GM12878 (cell line): ENCODE results near the gene AGR3. TPM values are rescaled to one million over a fixed set of nuclear protein-coding genes. Genes with fewer than 3 reads are reported as not detected.

Source experiments
- ATAC-seq: fragments of 200-7000 bp; cut with Tn5 transposase; 3 replicates; pipeline ENCODE4 v1.9.1; 2020; ENCODE audit warnings: mild to moderate bottlenecking, moderate library complexity
- BruUV-seq: library from RNA; stranded (reverse); fragments of 400-500 nt; replicated peaks from 2 replicates; lab custom pipeline; 2021; lab: Mats Ljungman, UMichigan
- CTCF ChIA-PET: fragments of 300-600 bp; sonication (Branson Sonifier 250); formaldehyde crosslinking; extraction: SDS; loops from one replicate; lab custom pipeline; 2021; ENCODE audit warnings: inconsistent platforms; lab: Yijun Ruan, JAX
- POLR2A ChIA-PET: fragments of 350-600 bp; formaldehyde crosslinking; extraction: SDS; loops from one replicate; lab custom pipeline; 2021; ENCODE audit warnings: inconsistent platforms; lab: Charles Lee
- RAD21 ChIA-PET: fragments of 300-600 bp; sonication (Branson Sonifier 250); formaldehyde crosslinking; loops from one replicate; lab custom pipeline; 2023; ENCODE audit warnings: antibody characterized with exemption; ENCODE audit not compliant: unreplicated experiment; lab: Charles Lee
- SMC1A ChIA-PET: fragments of 300-600 bp; sonication (Branson Sonifier 250); formaldehyde crosslinking; loops from one replicate; lab custom pipeline; 2023; ENCODE audit not compliant: unreplicated experiment, uncharacterized antibody; lab: Charles Lee
- DNase-seq: peaks from one replicate; pipeline ENCODE4 v3.0.0-alpha.2; 2011; ENCODE audit warnings: low read depth, low spot score
- FAIRE-seq: peaks from 3 replicates; lab custom pipeline; 2011; peaks lifted over from hg19 to GRCh38; lab: Jason Lieb, UNC
- H2AFZ ChIP-seq: 2 replicates; pipeline ENCODE4 v1.6.0; 2011; ENCODE audit warnings: low read depth, low read length, control low read depth; ENCODE audit not compliant: control insufficient read depth
- H3K27ac ChIP-seq: 2 replicates; pipeline ENCODE4 v1.5.1; 2011; ENCODE audit warnings: control low read depth; ENCODE audit not compliant: control insufficient read depth, insufficient read depth
- H3K27me3 ChIP-seq, 2 experiments: replicated peaks in 1 of 2; 2 replicates each; pipeline versions ENCODE4 v1.6.0 to v1.6.1; 2011; ENCODE audit warnings: low read length in 1 of 2; ENCODE audit not compliant: control insufficient read depth in 2 of 2, insufficient read depth in 2 of 2
- H3K36me3 ChIP-seq, 2 experiments: 2 replicates each; pipeline ENCODE4 v1.5.1; 2011; ENCODE audit warnings: low read length in 1 of 2; ENCODE audit not compliant: control insufficient read depth in 2 of 2, insufficient read depth in 2 of 2
- H3K4me1 ChIP-seq: 2 replicates; pipeline ENCODE4 v1.6.1; 2011; ENCODE audit warnings: mild to moderate bottlenecking, low read length, moderate library complexity, mixed read lengths; ENCODE audit not compliant: control insufficient read depth, insufficient read depth
- H3K4me2 ChIP-seq: 2 replicates; pipeline ENCODE4 v1.6.0; 2011; ENCODE audit warnings: control low read depth; ENCODE audit not compliant: control insufficient read depth, insufficient read depth
- H3K4me3 ChIP-seq: fragments of 200-600 bp; sonication (generic); 2 replicates; pipeline ENCODE4 v1.5.1; 2016
- H3K79me2 ChIP-seq: 2 replicates; pipeline ENCODE4 v1.6.0; 2011; ENCODE audit warnings: low read length; ENCODE audit not compliant: control insufficient read depth, insufficient read depth
- H3K9ac ChIP-seq: 2 replicates; pipeline ENCODE4 v1.8.0; 2011; ENCODE audit warnings: low read length, control low read depth, mixed read lengths; ENCODE audit not compliant: control insufficient read depth, insufficient read depth
- H3K9me3 ChIP-seq: replicated peaks from 3 replicates; pipeline ENCODE4 v1.5.1; 2011; ENCODE audit warnings: mild to moderate bottlenecking, low read length; ENCODE audit not compliant: control insufficient read depth, insufficient read depth
- H4K20me1 ChIP-seq: 2 replicates; pipeline ENCODE4 v1.6.0; 2011; ENCODE audit not compliant: control insufficient read depth, insufficient read depth
- CREB1 ChIP-seq: IDR thresholded peaks from 2 replicates; pipeline ENCODE4 v1.6.1; 2012; ENCODE audit warnings: low read depth, mild to moderate bottlenecking, inconsistent platforms
- FOS ChIP-seq: IDR thresholded peaks from 3 replicates; pipeline ENCODE4 v1.6.1; 2011; ENCODE audit warnings: borderline replicate concordance; ENCODE audit not compliant: insufficient read length; ENCODE audit errors: extremely low read depth
- NFIC ChIP-seq: IDR thresholded peaks from 2 replicates; pipeline ENCODE4 v1.6.1; 2012; ENCODE audit warnings: low read depth, mild to moderate bottlenecking, inconsistent platforms, low read length, moderate library complexity
- NKRF ChIP-seq: fragments of 450-650 bp; conservative IDR thresholded peaks from 2 replicates; pipeline ENCODE4 v1.6.1; 2017; ENCODE audit warnings: mild to moderate bottlenecking, moderate library complexity
- RAD21 ChIP-seq: IDR thresholded peaks from 2 replicates; pipeline ENCODE4 v1.6.1; 2011; ENCODE audit warnings: mild to moderate bottlenecking, low read depth, low read length, moderate library complexity; ENCODE audit not compliant: insufficient read depth
- SUZ12 ChIP-seq: fragments of 200-600 bp; sonication (generic); IDR thresholded peaks from one replicate; pipeline ENCODE4 v1.6.1; 2018; ENCODE audit warnings: antibody characterized with exemption, mild to moderate bottlenecking; ENCODE audit not compliant: unreplicated experiment
- USF1 ChIP-seq: IDR thresholded peaks from 2 replicates; pipeline ENCODE4 v1.6.1; 2011; ENCODE audit warnings: borderline replicate concordance, low read depth, mild to moderate bottlenecking, moderate library complexity, mixed read lengths, low read length; ENCODE audit not compliant: insufficient read depth; ENCODE audit errors: extremely low read length
- ZBTB33 ChIP-seq: fragments of 450-650 bp; IDR thresholded peaks from 2 replicates; pipeline ENCODE4 v1.6.1; 2017; ENCODE audit warnings: mild to moderate bottlenecking
- ZNF24 ChIP-seq: fragments of 450-650 bp; IDR thresholded peaks from 2 replicates; pipeline ENCODE4 v1.6.1; 2017; ENCODE audit warnings: antibody characterized with exemption, mild to moderate bottlenecking
- ZNF274 ChIP-seq: IDR thresholded peaks from one replicate; pipeline ENCODE4 v1.8.0; 2011; ENCODE audit not compliant: insufficient read length, insufficient read depth
- WGBS: methylation state at CpG from one replicate; pipeline ENCODE4 v1.1.6; 2016; ENCODE audit warnings: low lambda C conversion rate; ENCODE audit not compliant: insufficient replicate concordance, insufficient coverage; ENCODE audit errors: missing lambda C conversion rate; 5-methylcytosine and 5-hydroxymethylcytosine counted together
- in situ Hi-C: fragments of 300-500 bp; cut with MboI; formaldehyde crosslinking; loops from 9 replicates; pipeline ENCODE4 v1.14.3; 2018; ENCODE audit warnings: mixed read lengths
- intact Hi-C: fragments of 100-400 bp; cut with micrococcal nuclease; formaldehyde crosslinking; loops from one replicate; pipeline ENCODE4 v1.14.2; 2022; ENCODE audit not compliant: unreplicated experiment
- polyA plus RNA-seq, 11 experiments: library from polyadenylated mRNA; depleted of rRNA in 4 of 11; unstranded in 6 of 11; stranded (reverse) in 5 of 11; fragments of >200 nt; fragmentation: Nextera tagmentation in 4 of 11; fragmentation: Illumina TruSeq in 1 of 11; extraction: Ambion mirVana in 4 of 11; extraction: Trizol in 1 of 11; gene quantifications; 1 replicate in 1 of 11; 2 replicates in 10 of 11; pipeline versions ENCODE4 v1.2.1 to v1.2.3, GENCODE V29; 2011 to 2016; ENCODE audit warnings: inconsistent platforms in 2 of 11, missing spikeins in 2 of 11, low read depth in 1 of 11
- total RNA-seq, 4 experiments: library from RNA; depleted of rRNA in 3 of 4; stranded (reverse); fragments of >200 nt in 3 of 4; fragmentation: Illumina TruSeq in 1 of 4; extraction: Trizol in 1 of 4; gene quantifications; 2 replicates each; pipeline versions ENCODE4 v1.2.1 to v1.2.3, GENCODE V29; 2013 to 2021
- TF ChIP-seq, protein P1 (sequence below), 3 experiments: IDR thresholded peaks in 2 of 3; conservative IDR thresholded peaks in 1 of 3; 2 replicates each; pipeline ENCODE4 v1.5.1; 2011; ENCODE audit warnings: low read depth in 3 of 3, low read length in 3 of 3, mild to moderate bottlenecking in 3 of 3, control low read depth in 2 of 3, moderate library complexity in 2 of 3, inconsistent platforms in 1 of 3, mixed read lengths in 1 of 3; ENCODE audit not compliant: control insufficient read depth in 2 of 3, insufficient read depth in 1 of 3; ENCODE audit errors: extremely low read depth in 1 of 3

The AGR3 gene
- total and polyA plus RNA-seq, 10 of the 15 experiments (the other 5 are each of a cell fraction or from before 2014, with no cell fraction given): not detected

DNA sequence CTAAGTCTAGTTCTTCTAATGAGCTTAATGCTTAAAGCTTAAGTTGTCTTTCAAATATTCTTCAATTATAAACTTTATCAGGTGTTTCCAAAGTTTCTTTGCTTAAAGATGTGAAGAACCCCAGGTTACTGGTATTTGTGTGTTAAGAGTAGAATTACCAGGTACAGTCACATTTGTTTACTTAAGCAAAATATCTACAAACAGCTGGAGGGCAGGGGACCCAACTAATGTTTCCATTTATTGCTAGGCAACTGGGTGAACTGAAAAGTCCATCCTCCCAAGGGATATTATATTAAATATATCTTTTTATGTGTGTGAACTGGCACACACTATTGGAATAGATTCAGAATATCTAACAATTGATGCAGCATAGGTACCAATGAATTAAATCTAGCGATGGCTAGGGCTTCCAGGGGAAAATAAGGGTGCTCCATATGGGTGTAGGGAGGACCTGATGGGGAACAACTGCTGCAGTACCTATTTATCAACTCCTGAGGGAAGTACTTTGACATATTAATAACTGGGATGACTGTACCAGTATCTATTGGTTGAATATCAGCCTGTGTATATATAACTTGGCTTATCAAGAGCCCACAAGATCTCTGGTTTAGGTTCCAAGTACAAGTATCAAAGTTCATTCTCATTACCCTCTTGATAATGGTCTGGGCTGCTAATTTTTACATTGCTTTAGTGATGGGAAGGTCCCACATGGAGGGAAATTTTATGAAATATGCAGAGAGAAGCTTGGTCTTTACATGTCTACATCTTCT lies 10.3 kb upstream of the AGR3 start (continued):
- no peak for TF ChIP-seq SUZ12

GRCh38 chr7:16891338-16891737 lies 9.6 kb upstream of the AGR3 start:
- Histone ChIP-seq H2AFZ (no peak overlapping the region), H3K36me3 (no peaks in the 10 kb centered on the region), H4K20me1 (no peaks in the 10 kb centered on the region), H3K9me3 (no peaks in the 10 kb centered on the region), H3K27ac (no peak overlapping the region), H3K4me1 (no peaks in the 10 kb centered on the region), H3K4me2 (no peak overlapping the region), H3K4me3 (no peak overlapping the region), H3K27me3 (no peaks in the 10 kb centered on the region), H3K79me2 (no peaks in the 10 kb centered on the region), H3K9ac (no peak overlapping the region)
- ChIA-PET CTCF (interaction anchor here (0.7 to 1.7 kb wide), 6 partner anchors 8 to 639 kb away, joined by 3 to 20 read pairs (median 3); no protein-coding TSS in a partner anchor), SMC1A (interaction anchor here (1.3 kb wide), 1 partner anchor 27 kb away, joined by 6 read pairs; no protein-coding TSS in a partner anchor), POLR2A (no interaction called here), RAD21 (interaction anchor here (1.7 kb wide), 1 partner anchor 27 kb away, joined by 9 read pairs; no protein-coding TSS in a partner anchor)
- in situ Hi-C loops: no loop called here
- 13% methylated on average over 2 of the region's 2 CpGs for WGBS
- no TSS peak for BruUV-seq
- peak; percentile 70 for ATAC-seq
- intact Hi-C loops: loop anchor here (1.0 kb wide), 1 partner anchor 27 kb away; no protein-coding TSS in a partner anchor
- FAIRE-seq: peak; percentile 27
- peak; percentile 1 for DNase-seq
- TF ChIP-seq FOS (no peak), ZBTB33 (no peak), ZNF24 (no peak), NFIC (no peak), ZNF274 (no peak), CREB1 (no peak), USF1 (no peak), RAD21 (peak; percentile 63), NKRF (no peak)
- TF ChIP-seq, protein P1, sequence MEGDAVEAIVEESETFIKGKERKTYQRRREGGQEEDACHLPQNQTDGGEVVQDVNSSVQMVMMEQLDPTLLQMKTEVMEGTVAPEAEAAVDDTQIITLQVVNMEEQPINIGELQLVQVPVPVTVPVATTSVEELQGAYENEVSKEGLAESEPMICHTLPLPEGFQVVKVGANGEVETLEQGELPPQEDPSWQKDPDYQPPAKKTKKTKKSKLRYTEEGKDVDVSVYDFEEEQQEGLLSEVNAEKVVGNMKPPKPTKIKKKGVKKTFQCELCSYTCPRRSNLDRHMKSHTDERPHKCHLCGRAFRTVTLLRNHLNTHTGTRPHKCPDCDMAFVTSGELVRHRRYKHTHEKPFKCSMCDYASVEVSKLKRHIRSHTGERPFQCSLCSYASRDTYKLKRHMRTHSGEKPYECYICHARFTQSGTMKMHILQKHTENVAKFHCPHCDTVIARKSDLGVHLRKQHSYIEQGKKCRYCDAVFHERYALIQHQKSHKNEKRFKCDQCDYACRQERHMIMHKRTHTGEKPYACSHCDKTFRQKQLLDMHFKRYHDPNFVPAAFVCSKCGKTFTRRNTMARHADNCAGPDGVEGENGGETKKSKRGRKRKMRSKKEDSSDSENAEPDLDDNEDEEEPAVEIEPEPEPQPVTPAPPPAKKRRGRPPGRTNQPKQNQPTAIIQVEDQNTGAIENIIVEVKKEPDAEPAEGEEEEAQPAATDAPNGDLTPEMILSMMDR (IDR thresholded peaks at IDR 0.05 in 2 of 3, conservative IDR thresholded peaks at IDR 0.05 in 1 of 3; ENCODE audit: control insufficient read depth in 2 of 3, extremely low read depth in 1 of 3, insufficient read depth in 1 of 3, low read depth in 3 of 3, low read length in 3 of 3): peak; percentile 14 to 48 (median 17); a peak in 4 of 6 replicates
